Measurements from ENCODE around the gene TM9SF2. TPM values are rescaled to one million over a fixed set of nuclear protein-coding genes. Genes with fewer than 3 reads are reported as not detected.
"Not testable (repeated sequence)": the region's sequence is repeated elsewhere in the genome, so short reads cannot be mapped to it uniquely, and the experiment has no call there.

The TM9SF2 gene
- total RNA-seq, 2 donors from 2014 or later = 60.6 to 70.2 TPM

GRCh38 chr13:99565478-99566124, 64.3 kb downstream of the TM9SF2 start:
- no peak for DNase-seq (ENCODE audit: low spot score)
- H3K4me3 ChIP-seq = no peak overlapping the region

GRCh38 chr13:99566125-99567083, 65.1 kb downstream of the TM9SF2 start:
- no peak for TF ChIP-seq CTCF (IDR thresholded peaks at IDR 0.05)

More at GRCh38 chr13:99565478-99566124, 64.3 kb downstream of the TM9SF2 start:
- H3K36me3 ChIP-seq = peaks cover 27% of the 10 kb centered on the region
- TF ChIP-seq CTCF (IDR thresholded peaks at IDR 0.05) = no peak
- no peaks in the 10 kb centered on the region for H3K4me1 ChIP-seq
- no peaks in the 10 kb centered on the region for H3K27me3 ChIP-seq
- no peaks in the 10 kb centered on the region for H3K9me3 ChIP-seq
- H3K27ac ChIP-seq = no peak overlapping the region

GRCh38 chr13:99568901-99569300, 67.6 kb downstream of the TM9SF2 start:
- H3K9me3 ChIP-seq; DNase-seq (ENCODE audit: low spot score); H3K27ac ChIP-seq; H3K4me1 ChIP-seq; H3K27me3 ChIP-seq; H3K4me3 ChIP-seq; H3K36me3 ChIP-seq: not testable (repeated sequence)

More at GRCh38 chr13:99566125-99567083, 65.1 kb downstream of the TM9SF2 start:
- DNase-seq (ENCODE audit: low spot score) = no peak
- H3K36me3 ChIP-seq = peaks cover 22% of the 10 kb centered on the region
- no peak overlapping the region for H3K4me3 ChIP-seq
- H3K4me1 ChIP-seq = no peaks in the 10 kb centered on the region
- H3K9me3 ChIP-seq = no peaks in the 10 kb centered on the region
- no peak overlapping the region for H3K27ac ChIP-seq
- H3K27me3 ChIP-seq = no peaks in the 10 kb centered on the region

GRCh38 chr13:99572131-99572530, 70.9 kb downstream of the TM9SF2 start:
- Histone ChIP-seq H3K9me3 (no peaks in the 10 kb centered on the region), H3K4me1 (no peaks in the 10 kb centered on the region), H3K36me3 (no peaks in the 10 kb centered on the region), H3K27ac (no peak overlapping the region), H3K4me3 (no peak overlapping the region), H3K27me3 (no peaks in the 10 kb centered on the region)
- TF ChIP-seq CTCF (IDR thresholded peaks at IDR 0.05) = no peak
- DNase-seq (ENCODE audit: low spot score) = no peak

- no peak for TF ChIP-seq CTCF (IDR thresholded peaks at IDR 0.05)
- Histone ChIP-seq H3K4me3 (no peak overlapping the region), H3K4me1 (no peaks in the 10 kb centered on the region), H3K27ac (no peak overlapping the region), H3K9me3 (no peaks in the 10 kb centered on the region), H3K27me3 (no peaks in the 10 kb centered on the region), H3K36me3 (no peaks in the 10 kb centered on the region)
- no peak for DNase-seq (ENCODE audit: low spot score)
Observed at GRCh38 chr13:99572921-99573320, 71.6 kb downstream of the TM9SF2 start.

- no peak overlapping the region for H3K4me3 ChIP-seq
- no peaks in the 10 kb centered on the region for H3K9me3 ChIP-seq
- no peaks in the 10 kb centered on the region for H3K27me3 ChIP-seq
- H3K27ac ChIP-seq = no peak overlapping the region
- TF ChIP-seq CTCF (IDR thresholded peaks at IDR 0.05) = no peak
- no peak for DNase-seq (ENCODE audit: low spot score)
- no peaks in the 10 kb centered on the region for H3K36me3 ChIP-seq
- H3K4me1 ChIP-seq = no peaks in the 10 kb centered on the region
Observed at GRCh38 chr13:99575376-99576120, 74.3 kb downstream of the TM9SF2 start.

Measured in right atrium auricular region (tissue), 2 donors.